GM20431 (cell line): ENCODE measurements around the gene SLC27A4.

Source experiments
- in situ Hi-C: fragments of 300-500 bp; cut with MseI, MboI; formaldehyde crosslinking; loops from one replicate; pipeline ENCODE4 v1.15.0; 2020; ENCODE audit warnings: low sequenced_read_pairs; ENCODE audit not compliant: unreplicated experiment

SLC27A4 gene

GRCh38 chr9:128389395-128390149 is 49.2 kb downstream of the SLC27A4 start:
- in situ Hi-C loops, result no loop called here

GRCh38 chr9:128390150-128390812 is 50.0 kb downstream of the SLC27A4 start:
- in situ Hi-C loops, result no loop called here

- in situ Hi-C loops, result no loop called here
These were observed 50.7 kb downstream of the SLC27A4 start for GRCh38 chr9:128390813-128391711.

DNA sequence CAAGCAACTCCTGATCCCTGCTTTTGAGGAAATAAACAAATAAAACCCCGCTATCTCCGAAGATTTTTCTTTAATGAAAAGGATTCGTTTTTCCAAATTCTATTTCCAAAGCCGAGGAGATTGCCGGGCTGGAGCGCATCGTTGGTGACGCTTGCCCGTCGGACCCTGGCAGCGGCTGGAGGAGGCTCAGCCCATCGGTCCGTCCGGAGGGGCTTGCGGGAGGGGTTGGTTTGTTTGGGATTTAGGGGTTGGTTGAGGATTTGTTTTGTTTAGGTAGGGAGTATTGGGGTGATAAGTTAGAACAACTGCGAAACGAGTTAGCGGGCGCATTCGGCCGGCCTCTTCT is 51.6 kb downstream of the SLC27A4 start:
- in situ Hi-C loops, result no loop called here

- in situ Hi-C loops, result no loop called here
These were observed 52.2 kb downstream of the SLC27A4 start for GRCh38 chr9:128392302-128393144.

DNA sequence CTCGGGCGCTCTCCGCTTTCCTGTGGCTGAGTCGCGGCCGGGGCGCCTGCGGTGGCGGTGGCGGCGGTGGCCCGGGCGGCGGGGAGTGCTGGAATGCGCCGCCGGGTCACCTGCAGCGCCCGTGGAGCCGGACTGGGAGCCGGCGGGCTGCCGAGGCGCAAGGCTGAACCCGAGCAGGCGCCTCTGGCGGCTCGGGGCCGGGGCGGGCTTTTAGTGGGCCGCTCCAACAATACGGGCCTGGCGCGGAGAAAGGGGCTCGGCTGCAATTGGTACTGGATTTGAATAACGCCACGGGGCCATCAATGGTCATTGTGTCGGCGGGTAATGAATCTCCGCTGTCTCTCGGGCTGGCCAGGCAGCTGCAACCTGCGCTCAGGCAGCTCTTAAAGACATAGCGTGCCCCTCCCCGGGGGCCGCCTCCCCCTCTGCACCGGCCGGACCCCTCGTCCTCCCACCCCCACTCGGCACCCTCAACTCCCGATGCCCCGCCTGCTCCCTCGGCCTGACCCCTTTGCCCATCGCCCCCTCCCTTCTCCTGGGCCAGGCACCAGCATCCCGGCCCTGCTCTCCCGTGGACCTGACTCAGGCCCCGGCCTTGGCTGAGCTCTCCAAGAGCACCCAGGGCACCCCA is 52.9 kb downstream of the SLC27A4 start:
- in situ Hi-C loops, result no loop called here

DNA sequence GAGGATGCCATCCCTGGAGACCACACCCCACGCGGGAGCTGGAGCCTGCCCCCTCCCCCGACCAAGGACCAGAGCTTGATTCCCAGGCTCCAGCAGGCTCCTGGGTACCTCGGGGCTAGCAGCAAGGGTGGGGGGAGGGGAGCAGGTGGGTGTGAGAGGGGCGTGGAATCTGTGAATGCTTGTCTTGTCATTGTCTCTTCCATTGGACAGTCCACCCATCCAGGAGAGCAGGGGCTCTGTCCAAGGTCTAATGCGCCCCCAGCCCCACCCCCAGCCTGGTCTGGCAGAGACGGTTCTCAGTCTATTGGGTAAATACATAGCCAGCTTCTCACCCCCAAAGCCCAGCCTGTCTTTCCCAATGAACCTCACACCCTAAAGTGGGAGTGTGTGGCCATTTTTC is 53.6 kb downstream of the SLC27A4 start:
- in situ Hi-C loops, result no loop called here

- in situ Hi-C loops, result no loop called here
These were observed 54.2 kb downstream of the SLC27A4 start for GRCh38 chr9:128394379-128395168.

GRCh38 chr9:128396970-128397613 is 56.8 kb downstream of the SLC27A4 start:
- in situ Hi-C loops, result no loop called here

- in situ Hi-C loops, result no loop called here
These were observed 57.5 kb downstream of the SLC27A4 start for GRCh38 chr9:128397831-128398230.

DNA sequence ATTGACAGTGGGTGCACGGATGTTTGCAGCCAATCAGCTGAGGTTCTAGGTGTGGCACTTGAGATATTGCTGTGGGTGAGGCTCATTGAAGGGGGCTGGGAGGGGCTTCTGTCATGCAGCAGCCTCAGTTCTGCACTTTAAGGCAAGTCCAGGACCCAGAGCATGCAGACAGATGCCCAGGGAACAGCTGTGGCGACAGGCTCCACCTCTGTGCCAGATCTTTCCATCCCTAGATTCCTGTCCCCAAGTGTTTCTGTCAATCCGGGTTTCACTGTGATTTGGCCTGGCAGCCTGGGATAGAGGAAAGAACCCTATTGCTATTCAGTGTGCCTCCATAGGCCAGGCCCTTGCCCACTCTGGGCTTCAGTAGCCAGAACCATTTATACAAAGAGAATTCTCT is 59.5 kb downstream of the SLC27A4 start:
- in situ Hi-C loops, result no loop called here

GRCh38 chr9:128404560-128404959 is 64.2 kb downstream of the SLC27A4 start:
- in situ Hi-C loops, result no loop called here

- in situ Hi-C loops, result no loop called here
These were observed 64.9 kb downstream of the SLC27A4 start for GRCh38 chr9:128405077-128405779.

- in situ Hi-C loops, result no loop called here
These were observed 65.4 kb downstream of the SLC27A4 start for GRCh38 chr9:128405780-128406171.

DNA sequence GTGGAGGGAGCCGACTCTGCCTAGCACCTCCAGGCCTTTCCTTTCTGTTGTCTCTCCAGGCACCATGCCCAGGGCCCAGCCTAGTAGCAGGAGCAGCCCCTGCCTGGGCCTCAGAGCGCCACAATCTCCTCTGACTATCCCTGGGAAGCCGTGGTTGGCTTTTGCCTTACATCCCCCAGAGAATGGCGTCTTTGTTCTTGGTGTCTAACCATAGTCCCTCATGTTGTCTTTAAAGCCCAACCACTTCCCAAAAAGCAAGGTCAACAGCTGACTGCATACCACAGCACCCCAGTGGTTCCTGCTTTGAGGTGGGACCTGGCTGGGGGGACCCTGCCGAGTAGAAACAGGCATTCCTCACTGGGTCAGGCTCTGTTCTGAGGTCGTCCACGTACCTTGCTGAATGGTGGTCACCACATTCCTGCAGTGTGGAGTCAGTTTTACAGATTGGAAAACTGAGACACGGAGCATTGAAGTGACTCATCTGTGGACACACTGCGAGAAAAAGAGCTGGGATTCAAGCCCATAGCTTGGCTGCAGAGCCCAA is 66.6 kb downstream of the SLC27A4 start:
- in situ Hi-C loops, result no loop called here

GRCh38 chr9:128408963-128409431 is 68.7 kb downstream of the SLC27A4 start:
- in situ Hi-C loops, result no loop called here

DNA sequence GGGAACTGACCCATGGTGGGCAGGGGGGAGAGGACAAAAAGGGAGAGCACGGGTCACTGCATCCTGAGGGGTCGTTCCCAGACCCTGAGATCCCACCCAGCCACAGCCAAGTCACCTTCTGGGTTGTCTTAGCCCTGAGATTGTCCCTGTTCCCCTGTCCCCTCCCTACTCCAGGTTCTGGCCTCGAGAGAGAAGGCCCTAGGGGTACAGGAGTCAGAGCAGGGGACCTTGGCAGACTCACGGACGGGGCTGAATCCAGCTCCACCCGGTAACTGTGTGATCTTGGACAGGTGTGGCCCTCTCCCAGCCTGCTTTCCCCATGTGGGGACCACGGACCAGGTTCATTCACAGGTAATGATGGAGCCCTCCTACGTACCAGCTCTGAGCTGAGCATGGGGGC is 69.1 kb downstream of the SLC27A4 start:
- in situ Hi-C loops, result no loop called here
